B cell (primary cell): ENCODE results near the gene TFF1. TPM values are rescaled to one million over a fixed set of nuclear protein-coding genes. Genes with fewer than 3 reads are reported as not detected.

Source experiments
- ATAC-seq: fragments of 200-7000 bp; cut with Tn5 transposase; one replicate; pipeline ENCODE4 v1.10.0; 2021; ENCODE audit warnings: low read depth, mild to moderate bottlenecking, moderate number of reproducible peaks, moderate library complexity
- CTCF ChIA-PET: fragments of 350-600 bp; sonication (Branson Sonifier 250); formaldehyde crosslinking; loops from one replicate; lab custom pipeline; 2021; ENCODE audit warnings: antibody characterized with exemption, inconsistent platforms; lab: Charles Lee
- POLR2A ChIA-PET: fragments of 350-600 bp; sonication (Branson Sonifier 250); formaldehyde crosslinking; loops from one replicate; lab custom pipeline; 2021; ENCODE audit warnings: antibody characterized with exemption; lab: Charles Lee
- DNase-seq: peaks from one replicate; pipeline ENCODE4 v3.0.0; 2013
- H2AFZ ChIP-seq: 2 replicates; pipeline ENCODE4 v1.6.1; 2012; ENCODE audit warnings: mild to moderate bottlenecking, low read depth, low read length; ENCODE audit not compliant: insufficient read depth, poor library complexity, severe bottlenecking
- H3K27ac ChIP-seq, 2 donors: 1 replicate in 1 of 2; 2 replicates in 1 of 2; pipeline ENCODE4 v1.5.1; 2012 to 2013; ENCODE audit warnings: low read length in 2 of 2, mild to moderate bottlenecking in 2 of 2, moderate library complexity in 1 of 2
- H3K27me3 ChIP-seq, 4 experiments: fragments of 200-600 bp in 1 of 4; sonication (generic) in 1 of 4; replicated peaks in 1 of 4; 1 replicate in 2 of 4; 2 replicates in 2 of 4; pipeline versions ENCODE4 v1.6.1 to v1.7.0; 2013 to 2016; ENCODE audit warnings: low read length in 3 of 4, mild to moderate bottlenecking in 2 of 4, mixed read lengths in 1 of 4, moderate library complexity in 1 of 4; ENCODE audit not compliant: insufficient read depth in 4 of 4, control insufficient read depth in 3 of 4; ENCODE audit errors: control extremely low read depth in 1 of 4
- H3K36me3 ChIP-seq, 2 experiments: replicated peaks in 1 of 2; 1 replicate in 1 of 2; 2 replicates in 1 of 2; pipeline versions ENCODE4 v1.6.1 to v1.7.1; 2013; ENCODE audit warnings: low read length in 1 of 2; ENCODE audit not compliant: insufficient read depth in 2 of 2, control insufficient read depth in 1 of 2; ENCODE audit errors: control extremely low read depth in 1 of 2, extremely low read depth in 1 of 2
- H3K4me1 ChIP-seq, 2 donors: fragments of 200-600 bp in 1 of 2; sonication (generic) in 1 of 2; 1 replicate in 1 of 2; 2 replicates in 1 of 2; pipeline versions ENCODE4 v1.5.1 to v1.6.1; 2013 to 2017; ENCODE audit warnings: low read length in 2 of 2; ENCODE audit not compliant: control insufficient read depth in 2 of 2, insufficient read depth in 2 of 2
- H3K4me2 ChIP-seq: replicated peaks from 2 replicates; pipeline ENCODE3; 2012; ENCODE audit warnings: mild to moderate bottlenecking, low read depth, low read length; ENCODE audit not compliant: poor library complexity, severe bottlenecking
- H3K4me3 ChIP-seq, 5 experiments: fragments of 200-600 bp in 1 of 5; sonication (generic) in 1 of 5; 1 replicate in 3 of 5; 2 replicates in 2 of 5; pipeline versions ENCODE4 v1.5.1 to v1.7.0; 2011 to 2016; ENCODE audit warnings: low read length in 4 of 5, mild to moderate bottlenecking in 4 of 5, low read depth in 2 of 5, control low read depth in 1 of 5, moderate library complexity in 1 of 5; ENCODE audit not compliant: insufficient read depth in 1 of 5; ENCODE audit errors: control extremely low read depth in 1 of 5, extremely low read depth in 1 of 5
- H3K79me2 ChIP-seq: fragments of 200-600 bp; sonication (generic); one replicate; pipeline ENCODE4 v1.6.0; 2016; ENCODE audit warnings: low read length; ENCODE audit not compliant: control insufficient read depth, insufficient read depth
- H3K9ac ChIP-seq: fragments of 200-600 bp; sonication (generic); 2 replicates; pipeline ENCODE4 v1.6.1; 2017; ENCODE audit warnings: mild to moderate bottlenecking, low read length, moderate library complexity
- H3K9me3 ChIP-seq, 3 donors: one replicate each; pipeline versions ENCODE4 v1.6.1 to v1.7.1; 2013; ENCODE audit warnings: low read length in 2 of 3; ENCODE audit not compliant: control insufficient read depth in 2 of 3, insufficient read depth in 1 of 3; ENCODE audit errors: control extremely low read depth in 1 of 3
- H4K20me1 ChIP-seq: 2 replicates; pipeline ENCODE4 v1.6.0; 2012; ENCODE audit warnings: mild to moderate bottlenecking, low read length; ENCODE audit not compliant: insufficient read depth, control insufficient read depth, poor library complexity, severe bottlenecking
- H3K27ac Mint-ChIP-seq: one replicate; pipeline ENCODE4 v1.8.0; 2021; ENCODE audit warnings: mixed read lengths
- H3K27me3 Mint-ChIP-seq: one replicate; pipeline ENCODE4 v1.8.0; 2021; ENCODE audit warnings: mixed read lengths
- H3K4me1 Mint-ChIP-seq: one replicate; pipeline ENCODE4 v1.8.0; 2021; ENCODE audit warnings: mixed read lengths
- H3K4me3 Mint-ChIP-seq: one replicate; pipeline ENCODE4 v1.8.0; 2021; ENCODE audit warnings: mixed read lengths
- H3K9me3 Mint-ChIP-seq: one replicate; pipeline ENCODE4 v1.8.0; 2022; ENCODE audit warnings: mixed read lengths; ENCODE audit not compliant: insufficient read depth
- EZH2 ChIP-seq: IDR thresholded peaks from 2 replicates; pipeline ENCODE4 v1.6.1; 2012; ENCODE audit warnings: borderline replicate concordance, low read depth, mild to moderate bottlenecking, moderate library complexity, low read length; ENCODE audit not compliant: insufficient read depth, poor library complexity, severe bottlenecking
- WGBS: methylation state at CpG from one replicate; pipeline ENCODE4 v1.1.5; 2013; ENCODE audit warnings: missing lambda C conversion rate; ENCODE audit not compliant: insufficient coverage; 5-methylcytosine and 5-hydroxymethylcytosine counted together
- intact Hi-C: fragments of 100-400 bp; cut with micrococcal nuclease; formaldehyde crosslinking; loops from one replicate; pipeline ENCODE4 v1.10.0; 2022
- polyA plus RNA-seq: library from polyadenylated mRNA; depleted of rRNA; stranded (reverse); fragments of >200 nt; gene quantifications from 2 replicates; pipeline ENCODE4 v1.2.3, GENCODE V29; 2012
- total RNA-seq, 2 donors: library from RNA; stranded (reverse); fragments of 120-200 nt in 1 of 2; gene quantifications; 1 replicate in 1 of 2; 2 replicates in 1 of 2; pipeline versions ENCODE4 v1.2.3 to v1.2.4, GENCODE V29; 2013 to 2022
- TF ChIP-seq, protein P1 (sequence below): fragments of 200-600 bp; IDR thresholded peaks from one replicate; pipeline ENCODE4 v1.8.0; 2022; ENCODE audit warnings: antibody characterized with exemption, mild to moderate bottlenecking

The TFF1 gene
- total and polyA plus RNA-seq, 2 donors (not counting 1 experiment from before 2014, with no cell fraction given), result not detected

GRCh38 chr21:42351626-42352440 is 14.5 kb downstream of the TFF1 start:
- Histone ChIP-seq H3K4me3 (no peak overlapping the region), H4K20me1 (no peaks in the 10 kb centered on the region), H3K4me1 (no peaks in the 10 kb centered on the region), H3K9me3 (peaks cover 9 to 12% (median 10%) of the 10 kb centered on the region in 3 donors), H2AFZ (no peak overlapping the region), H3K36me3 (no peaks in the 10 kb centered on the region), H3K4me2 (no peak overlapping the region), H3K79me2 (no peaks in the 10 kb centered on the region), H3K27me3 (peaks cover 0 to 15% (median 1%) of the 10 kb centered on the region in 4 experiments), H3K9ac (no peak overlapping the region), H3K27ac (no peak overlapping the region)
- Mint-ChIP-seq H3K4me1 (no peaks in the 10 kb centered on the region), H3K9me3 (peaks cover 10% of the 10 kb centered on the region), H3K27me3 (peaks cover 25% of the 10 kb centered on the region), H3K27ac (peak overlapping the region; percentile 15), H3K4me3 (no peak overlapping the region)
- intact Hi-C loops, result no loop called here
- ChIA-PET CTCF (no interaction called here), POLR2A (no interaction called here)
- DNase-seq (no peak), ATAC-seq (no peak)
- WGBS, result 81% methylated on average over 11 of the region's 11 CpGs
- TF ChIP-seq, protein P1, sequence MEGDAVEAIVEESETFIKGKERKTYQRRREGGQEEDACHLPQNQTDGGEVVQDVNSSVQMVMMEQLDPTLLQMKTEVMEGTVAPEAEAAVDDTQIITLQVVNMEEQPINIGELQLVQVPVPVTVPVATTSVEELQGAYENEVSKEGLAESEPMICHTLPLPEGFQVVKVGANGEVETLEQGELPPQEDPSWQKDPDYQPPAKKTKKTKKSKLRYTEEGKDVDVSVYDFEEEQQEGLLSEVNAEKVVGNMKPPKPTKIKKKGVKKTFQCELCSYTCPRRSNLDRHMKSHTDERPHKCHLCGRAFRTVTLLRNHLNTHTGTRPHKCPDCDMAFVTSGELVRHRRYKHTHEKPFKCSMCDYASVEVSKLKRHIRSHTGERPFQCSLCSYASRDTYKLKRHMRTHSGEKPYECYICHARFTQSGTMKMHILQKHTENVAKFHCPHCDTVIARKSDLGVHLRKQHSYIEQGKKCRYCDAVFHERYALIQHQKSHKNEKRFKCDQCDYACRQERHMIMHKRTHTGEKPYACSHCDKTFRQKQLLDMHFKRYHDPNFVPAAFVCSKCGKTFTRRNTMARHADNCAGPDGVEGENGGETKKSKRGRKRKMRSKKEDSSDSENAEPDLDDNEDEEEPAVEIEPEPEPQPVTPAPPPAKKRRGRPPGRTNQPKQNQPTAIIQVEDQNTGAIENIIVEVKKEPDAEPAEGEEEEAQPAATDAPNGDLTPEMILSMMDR, result no peak
- TF ChIP-seq EZH2, result no peak

DNA sequence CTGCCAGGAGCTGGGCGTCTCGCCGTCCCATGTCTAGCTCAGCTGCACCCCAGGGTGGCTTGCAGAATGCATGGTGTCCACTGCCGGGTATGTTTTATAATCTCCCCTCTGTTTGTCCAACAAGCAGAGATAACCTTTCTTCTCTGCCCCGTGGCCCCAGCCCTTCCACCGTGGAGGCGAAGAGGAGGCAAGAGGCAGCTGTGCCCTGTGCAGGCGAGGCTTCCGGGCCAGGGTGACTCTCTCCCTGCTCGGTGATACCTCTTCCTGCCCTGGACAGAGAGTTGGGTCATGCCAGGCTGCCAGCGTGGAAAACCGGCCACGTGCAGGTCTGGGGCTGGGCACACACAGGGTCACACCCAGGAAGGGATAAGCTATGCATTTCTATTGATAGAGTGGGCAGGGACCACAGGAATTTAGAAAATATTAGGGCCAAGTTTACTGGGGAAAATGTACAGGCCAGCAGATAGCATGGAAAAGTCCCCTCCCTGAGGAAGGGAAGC is 15.4 kb downstream of the TFF1 start, which contains the start of gene TFF2:
TFF2 (minus strand) TSS at position 68 of the 500 bp plus-strand sequence; CDS start at position 31, 37 bp downstream.
- Histone ChIP-seq H3K9ac (no peak within 1 kb of the TSS), H3K4me2 (no peak within 1 kb of the TSS), H2AFZ (no peak within 1 kb of the TSS), H3K79me2 (no peaks in the 10 kb centered on the region), H3K36me3 (no peaks in the 10 kb centered on the region), H4K20me1 (no peaks in the 10 kb centered on the region), H3K27ac (no peak within 1 kb of the TSS), H3K27me3 (peaks cover 0 to 11% (median 1%) of the 10 kb centered on the region in 4 experiments), H3K4me1 (no peaks in the 10 kb centered on the region), H3K9me3 (peaks cover 6 to 12% (median 10%) of the 10 kb centered on the region in 3 donors), H3K4me3 (no peak within 1 kb of the TSS)
- TF ChIP-seq EZH2, result no peak
- peaks cover 10% of the 10 kb centered on the region for H3K9me3 Mint-ChIP-seq
- DNase-seq, result no peak
- intact Hi-C loops, result no loop called here
- CTCF ChIA-PET, result no interaction called here
- H3K27ac Mint-ChIP-seq, result no peak within 1 kb of the TSS
- H3K4me3 Mint-ChIP-seq, result no peak within 1 kb of the TSS
- 91% methylated on average over 13 of the region's 13 CpGs for WGBS
- H3K4me1 Mint-ChIP-seq, result no peaks in the 10 kb centered on the region
- POLR2A ChIA-PET, result no interaction called here
- ATAC-seq, result no peak
- peaks cover 25% of the 10 kb centered on the region for H3K27me3 Mint-ChIP-seq
